Urinary bladder (tissue), 4 donors: ENCODE measurements around the gene MEIS2. TPM values are rescaled to one million over a fixed set of nuclear protein-coding genes. Genes with fewer than 3 reads are reported as not detected.
A peak's percentile ranks its signal among the peaks of the same experiment; 100 is the strongest.

ENCODE experiments used
- DNase-seq: peaks from one replicate; pipeline ENCODE4 v3.0.0-alpha.2; 2015; ENCODE audit errors: extremely low spot score
- H3K27ac ChIP-seq: one replicate; pipeline ENCODE4 v1.5.1; 2013; ENCODE audit warnings: low read depth, mild to moderate bottlenecking, moderate library complexity
- H3K36me3 ChIP-seq: one replicate; pipeline ENCODE4 v1.6.1; 2013; ENCODE audit warnings: mild to moderate bottlenecking, moderate library complexity; ENCODE audit not compliant: insufficient read depth
- H3K4me1 ChIP-seq: one replicate; pipeline ENCODE4 v1.6.1; 2013; ENCODE audit warnings: mild to moderate bottlenecking, moderate library complexity; ENCODE audit not compliant: insufficient read depth
- H3K4me3 ChIP-seq: one replicate; pipeline ENCODE4 v1.5.1; 2013; ENCODE audit warnings: low read depth, low read length
- WGBS: extraction: QIAGEN DNeasy Blood & Tissue Kit; methylation state at CpG from one replicate; pipeline ENCODE4 v1.1.7; 2013; 5-methylcytosine and 5-hydroxymethylcytosine counted together
- polyA plus RNA-seq: library from polyadenylated mRNA; stranded (reverse); fragments of 200-250 nt; gene quantifications from one replicate; pipeline ENCODE4 v1.2.3, GENCODE V29; 2013
- total RNA-seq: library from RNA; depleted of rRNA; stranded (reverse); fragments of >200 nt; gene quantifications from one replicate; pipeline ENCODE4 v1.2.3, GENCODE V29; 2014
- donor health status: healthy with polysubstance abuse.
- donor health status: healthy.

MEIS2 gene
- total RNA-seq (163 TPM), polyA plus RNA-seq (79.8 TPM)

DNA sequence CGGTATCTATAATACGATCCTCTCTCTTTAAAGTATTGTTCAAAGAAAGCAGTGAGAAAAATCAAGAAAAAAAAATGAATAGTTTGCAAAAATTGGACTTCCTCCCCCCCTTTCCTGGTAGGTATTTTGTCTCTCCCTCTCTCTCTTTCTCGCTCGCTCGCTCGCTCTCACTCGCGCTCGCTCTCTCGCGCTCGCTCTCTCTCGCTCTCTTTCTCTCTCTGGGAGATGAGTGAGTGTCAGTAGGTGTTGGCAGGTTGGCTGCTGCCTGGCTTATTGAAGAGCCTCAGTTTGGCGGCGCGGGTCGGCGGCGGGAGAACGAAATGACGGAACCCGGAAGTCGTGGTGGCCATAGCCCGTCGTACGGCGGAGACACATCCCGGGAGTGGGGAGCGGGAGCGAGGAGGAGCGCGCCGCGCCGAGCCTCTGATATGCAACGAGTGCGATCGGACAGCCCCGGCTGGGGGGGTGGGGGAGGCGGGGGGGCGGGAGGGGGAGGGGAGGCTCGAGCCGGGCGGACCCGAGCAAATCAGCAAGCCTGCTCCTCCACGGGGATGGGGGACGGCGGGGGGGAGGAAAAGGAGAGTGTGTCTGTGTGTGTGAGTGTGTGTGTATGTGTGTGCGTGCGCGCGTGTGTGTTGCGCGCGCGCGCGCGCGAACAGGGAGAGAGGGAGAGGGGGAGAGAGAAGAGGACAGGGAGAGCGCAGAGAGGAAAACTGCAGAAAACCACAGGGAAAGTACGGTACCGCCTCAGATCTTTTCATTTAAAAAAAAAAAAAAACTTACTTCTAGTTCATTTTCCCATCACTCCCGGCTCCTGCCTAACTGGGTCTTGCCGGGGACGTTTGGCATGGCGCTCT lies at the start of gene MEIS2:
Gene MEIS2, minus strand, starts transcription at position 441 of the 857 bp plus-strand sequence. CDS start 1,083 bp downstream, outside the sequence.
- H3K4me3 ChIP-seq: peak within 1 kb of the TSS; percentile 91
- WGBS: under 1% methylated on average over 65 of the region's 67 CpGs
- H3K4me1 ChIP-seq: no peaks in the 10 kb centered on the region
- peak; percentile 89 for DNase-seq
- no peaks in the 10 kb centered on the region for H3K36me3 ChIP-seq
- peak within 1 kb of the TSS; percentile 92 for H3K27ac ChIP-seq

DNA sequence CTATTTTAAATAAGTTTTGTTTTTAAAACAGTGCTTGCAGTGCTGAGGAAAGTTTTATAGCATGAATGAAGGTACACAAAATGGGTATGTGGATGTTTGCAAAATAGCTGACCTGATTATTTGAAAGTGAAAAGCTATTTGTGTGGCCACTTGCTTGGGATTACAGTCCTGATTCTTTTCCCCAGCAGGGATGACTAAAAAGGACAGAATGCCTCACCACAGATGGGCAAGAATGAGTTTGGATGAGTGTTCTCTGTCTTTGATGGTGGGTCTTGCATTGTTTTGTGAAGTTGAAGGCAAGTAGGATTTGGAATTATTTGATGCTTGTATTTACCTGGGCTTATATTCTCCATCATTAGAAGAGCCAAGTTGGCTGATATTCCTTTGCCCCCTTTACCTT lies 48.8 kb upstream of the MEIS2 start:
- H3K27ac ChIP-seq: no peak overlapping the region
- H3K4me1 ChIP-seq: no peaks in the 10 kb centered on the region
- H3K36me3 ChIP-seq: no peaks in the 10 kb centered on the region
- H3K4me3 ChIP-seq: no peak overlapping the region
- DNase-seq: no peak

DNA sequence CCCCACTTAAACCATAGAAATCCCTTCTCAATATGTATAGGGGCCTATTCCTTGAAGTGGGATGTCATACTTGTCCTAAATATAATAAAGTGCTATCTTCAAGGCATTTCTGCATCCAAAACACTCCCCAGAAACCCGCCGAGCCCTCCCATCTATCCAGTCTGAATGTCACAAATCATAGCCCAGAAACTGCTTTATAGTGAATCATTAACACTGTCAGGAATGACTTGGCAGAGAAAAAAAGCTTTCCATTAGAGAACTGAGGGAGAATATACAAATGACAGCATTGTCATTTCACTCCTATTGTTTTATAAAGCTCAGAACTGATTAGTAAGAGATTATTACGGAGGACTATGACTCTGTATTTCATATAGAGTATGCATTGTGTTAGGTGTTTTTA lies 48.4 kb upstream of the MEIS2 start:
- H3K4me3 ChIP-seq: no peak overlapping the region
- 73% methylated on average over 3 of the region's 3 CpGs for WGBS

DNA sequence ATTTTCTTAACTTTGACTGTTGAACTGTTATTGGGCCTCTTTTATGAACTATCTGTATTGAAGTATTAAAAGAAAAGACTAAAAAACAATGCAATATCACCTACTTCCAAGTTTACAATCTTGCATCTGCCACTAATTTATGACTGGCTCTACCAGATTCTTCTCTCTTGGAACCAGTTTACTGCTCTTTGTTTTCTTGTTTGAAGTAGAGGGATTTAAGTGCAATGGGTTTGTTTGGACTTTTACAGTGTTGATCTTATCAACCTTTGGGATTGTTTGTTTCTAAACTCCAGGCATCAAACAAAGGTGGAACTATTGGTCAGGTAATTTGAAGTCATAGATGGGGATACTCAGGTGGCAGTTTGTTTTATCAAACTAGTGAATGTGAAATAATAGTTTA lies 43.0 kb upstream of the MEIS2 start:
- Histone ChIP-seq H3K4me3 (no peak overlapping the region), H3K27ac (no peak overlapping the region), H3K36me3 (no peaks in the 10 kb centered on the region), H3K4me1 (no peaks in the 10 kb centered on the region)
- no peak for DNase-seq

More for the DNA sequence above, 48.4 kb upstream of the MEIS2 start:
- H3K4me1 ChIP-seq: no peaks in the 10 kb centered on the region
- H3K27ac ChIP-seq: no peak overlapping the region
- no peak for DNase-seq
- H3K36me3 ChIP-seq: no peaks in the 10 kb centered on the region

DNA sequence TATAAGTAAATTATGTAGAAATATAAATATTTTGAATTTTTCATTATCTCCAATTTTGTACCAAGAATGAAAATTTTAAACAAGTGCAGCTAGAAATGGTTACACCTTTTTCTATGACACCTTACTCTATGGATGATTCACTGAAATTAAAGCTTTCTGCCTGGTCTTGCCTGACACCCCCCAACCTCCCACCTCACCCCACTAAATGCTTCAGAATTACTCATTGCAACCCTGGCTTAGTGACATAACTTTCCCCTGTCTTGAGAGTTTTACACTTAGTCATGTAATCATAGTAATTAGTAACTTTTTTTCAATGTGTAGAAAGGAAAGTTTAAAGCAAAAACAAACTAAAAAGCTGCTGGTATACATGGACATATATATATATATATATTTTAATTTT lies 42.0 kb upstream of the MEIS2 start:
- no peak overlapping the region for H3K27ac ChIP-seq
- H3K4me1 ChIP-seq: no peaks in the 10 kb centered on the region
- no peak overlapping the region for H3K4me3 ChIP-seq
- H3K36me3 ChIP-seq: no peaks in the 10 kb centered on the region
- DNase-seq: no peak

DNA sequence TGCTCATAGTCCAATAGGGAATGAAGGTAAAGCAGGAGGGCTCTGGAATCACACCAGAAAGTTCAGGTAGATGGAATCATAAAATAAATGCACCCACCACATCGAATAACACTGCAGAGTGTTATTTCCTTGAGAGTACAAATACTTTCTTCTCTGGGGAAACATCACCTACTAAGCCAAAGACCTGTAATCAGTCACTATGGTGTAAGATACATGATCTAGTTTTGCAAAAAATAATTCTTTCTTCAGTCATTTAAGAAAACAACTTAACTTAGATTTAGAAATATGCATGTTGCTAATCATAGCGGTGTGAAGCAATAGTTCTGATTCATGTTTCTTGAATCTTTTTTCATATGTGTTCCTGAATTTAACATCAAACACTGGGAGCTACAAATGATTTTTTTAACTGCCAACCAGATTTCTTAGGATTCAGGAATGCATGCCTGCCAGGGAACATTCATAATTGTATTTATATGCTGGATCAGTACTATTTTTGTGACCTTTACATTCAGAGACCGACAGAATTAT lies 40.2 kb upstream of the MEIS2 start:
- no peak for DNase-seq
- H3K4me1 ChIP-seq: no peaks in the 10 kb centered on the region
- no peak overlapping the region for H3K4me3 ChIP-seq
- WGBS: 80% methylated on average over 3 of the region's 3 CpGs
- no peak overlapping the region for H3K27ac ChIP-seq
- H3K36me3 ChIP-seq: no peaks in the 10 kb centered on the region

DNA sequence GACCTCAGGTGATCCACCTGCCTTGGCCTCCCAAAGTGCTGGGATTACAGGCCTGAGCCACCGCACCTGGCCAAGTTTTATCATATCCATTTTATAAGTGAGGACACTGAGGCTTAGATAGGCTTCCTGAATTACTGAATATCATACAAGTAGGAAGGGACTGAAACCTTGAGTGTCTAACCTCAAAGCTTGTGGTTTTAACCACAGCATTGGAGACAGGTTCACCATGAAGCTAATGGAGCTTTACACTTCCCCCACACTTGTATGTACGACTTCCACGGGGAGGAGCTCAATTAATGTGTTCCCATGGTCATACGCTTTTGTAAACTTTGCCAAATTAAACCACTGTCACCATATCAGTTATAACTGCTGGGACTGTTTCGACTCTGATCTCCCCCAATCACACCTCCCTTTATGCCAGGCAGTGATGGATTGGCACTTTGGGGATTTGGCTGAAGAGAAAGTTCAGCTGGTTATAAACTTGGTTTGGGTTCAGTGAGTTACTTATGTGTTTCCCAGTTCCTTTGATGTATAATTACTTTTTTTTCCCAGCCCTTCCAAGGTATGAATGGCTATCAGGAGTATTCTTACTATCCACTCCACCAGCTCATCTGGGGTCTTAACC lies 38.4 kb upstream of the MEIS2 start:
- H3K27ac ChIP-seq: no peak overlapping the region
- no peaks in the 10 kb centered on the region for H3K36me3 ChIP-seq
- H3K4me3 ChIP-seq: no peak overlapping the region
- 73% methylated on average over 5 of the region's 5 CpGs for WGBS
- no peak for DNase-seq
- H3K4me1 ChIP-seq: no peaks in the 10 kb centered on the region

DNA sequence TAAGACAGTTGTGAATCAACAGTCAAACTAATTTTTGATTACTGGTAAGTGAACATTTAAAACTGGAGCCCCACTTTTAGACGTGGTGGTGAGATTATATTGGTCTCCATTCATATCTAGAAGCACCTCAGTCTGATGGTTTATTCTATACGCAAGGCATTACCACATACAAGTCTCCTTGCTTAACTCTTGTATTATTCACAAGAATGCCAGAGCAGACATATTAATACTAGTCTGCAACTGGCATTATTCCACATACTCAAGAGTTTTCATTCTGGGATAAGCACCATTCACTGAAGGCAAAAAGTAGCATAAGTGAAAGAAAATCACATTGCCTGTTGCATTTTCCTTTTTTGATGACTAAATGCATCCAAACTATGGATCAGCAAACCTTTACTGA lies 36.9 kb upstream of the MEIS2 start:
- H3K4me1 ChIP-seq: no peaks in the 10 kb centered on the region
- DNase-seq: no peak
- 63% methylated on average over 2 of the region's 2 CpGs for WGBS
- H3K36me3 ChIP-seq: no peaks in the 10 kb centered on the region
- no peak overlapping the region for H3K4me3 ChIP-seq
- H3K27ac ChIP-seq: no peak overlapping the region

DNA sequence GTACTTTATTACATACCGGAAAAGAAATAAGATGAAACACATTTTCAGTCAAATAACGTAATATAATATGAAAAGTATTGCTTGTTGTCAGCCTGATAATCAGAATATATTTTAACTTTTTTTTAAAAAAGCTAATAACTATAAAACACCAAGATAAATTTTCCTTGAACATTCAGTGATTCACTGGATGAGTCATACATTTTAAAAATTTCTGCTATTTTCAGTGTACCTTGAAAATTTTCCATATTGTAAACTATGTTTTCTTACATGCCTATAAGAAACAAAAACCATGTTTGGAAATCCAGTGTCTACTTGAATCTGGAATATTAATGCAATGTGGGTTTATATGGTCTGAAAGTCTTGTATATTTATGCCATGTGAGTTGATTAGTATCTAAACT lies 36.3 kb upstream of the MEIS2 start:
- Histone ChIP-seq H3K4me3 (no peak overlapping the region), H3K4me1 (no peaks in the 10 kb centered on the region), H3K36me3 (no peaks in the 10 kb centered on the region), H3K27ac (no peak overlapping the region)
- no peak for DNase-seq
- 87% methylated on average over 2 of the region's 2 CpGs for WGBS

DNA sequence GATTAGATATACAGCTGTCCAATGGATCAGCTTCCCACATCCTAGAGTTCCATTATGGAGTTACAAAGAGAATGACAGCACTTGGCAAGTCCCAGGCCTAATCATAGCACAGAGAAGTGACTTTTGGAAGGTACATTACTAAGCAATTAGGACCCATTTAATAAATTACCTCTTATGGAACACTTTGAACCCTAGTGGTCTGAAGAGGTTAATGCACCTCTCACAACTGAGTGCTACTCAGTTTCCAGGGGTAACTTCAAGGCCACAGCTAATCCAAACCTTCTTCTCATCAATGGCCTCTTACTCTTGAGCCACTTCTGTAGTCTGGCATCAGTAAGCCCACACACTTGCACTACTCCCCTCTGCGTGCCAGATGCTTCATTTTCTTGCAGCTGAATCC lies 34.9 kb upstream of the MEIS2 start:
- H3K4me3 ChIP-seq: no peak overlapping the region
- DNase-seq: no peak
- H3K4me1 ChIP-seq: no peaks in the 10 kb centered on the region
- no peaks in the 10 kb centered on the region for H3K36me3 ChIP-seq
- H3K27ac ChIP-seq: no peak overlapping the region
- 79% methylated on average over 1 of the region's 1 CpG for WGBS

DNA sequence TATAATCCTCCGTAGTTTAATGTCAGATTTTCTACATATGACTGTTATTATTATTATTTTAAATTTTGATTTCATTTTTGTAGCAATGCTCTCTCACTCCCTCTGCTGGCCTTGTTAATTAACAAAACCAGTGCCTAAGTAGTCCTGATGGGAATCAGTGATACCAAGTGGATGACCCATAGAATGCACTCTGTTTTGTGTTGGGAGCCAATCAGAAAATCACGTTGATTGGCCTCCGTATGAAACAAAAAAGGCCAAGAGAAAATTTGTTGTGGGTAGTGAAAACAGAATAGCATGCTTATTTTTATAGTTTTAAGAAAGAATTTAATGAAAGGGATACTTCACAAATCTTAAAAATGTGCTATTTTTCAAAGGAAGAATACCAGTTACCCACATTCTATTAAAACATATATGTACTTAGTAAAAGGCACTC lies 34.4 kb upstream of the MEIS2 start:
- Histone ChIP-seq H3K36me3 (no peaks in the 10 kb centered on the region), H3K4me3 (no peak overlapping the region), H3K27ac (no peak overlapping the region), H3K4me1 (no peaks in the 10 kb centered on the region)
- WGBS: 39% methylated on average over 3 of the region's 3 CpGs
- DNase-seq: no peak

DNA sequence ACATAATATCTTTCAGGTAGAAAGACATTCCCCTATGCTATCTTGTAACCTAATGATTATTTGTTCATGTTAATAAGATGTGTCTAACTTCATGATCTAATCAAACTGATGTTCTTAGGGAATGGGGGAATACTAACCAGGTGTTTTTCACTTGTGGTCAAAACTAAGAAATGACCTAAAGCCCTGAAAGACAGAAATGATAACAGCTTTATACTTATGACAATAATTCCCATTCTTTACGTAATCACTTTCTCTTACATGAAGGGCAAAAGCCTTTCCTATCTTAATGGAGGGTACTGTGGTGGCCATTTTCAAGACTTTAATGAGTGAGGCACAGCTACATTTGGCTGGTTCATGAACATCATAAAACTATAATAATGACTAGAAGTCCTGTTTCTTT lies 33.9 kb upstream of the MEIS2 start:
- Histone ChIP-seq H3K36me3 (no peaks in the 10 kb centered on the region), H3K4me3 (no peak overlapping the region), H3K4me1 (no peaks in the 10 kb centered on the region), H3K27ac (no peak overlapping the region)
- no peak for DNase-seq
- 74% methylated on average over 1 of the region's 1 CpG for WGBS

DNA sequence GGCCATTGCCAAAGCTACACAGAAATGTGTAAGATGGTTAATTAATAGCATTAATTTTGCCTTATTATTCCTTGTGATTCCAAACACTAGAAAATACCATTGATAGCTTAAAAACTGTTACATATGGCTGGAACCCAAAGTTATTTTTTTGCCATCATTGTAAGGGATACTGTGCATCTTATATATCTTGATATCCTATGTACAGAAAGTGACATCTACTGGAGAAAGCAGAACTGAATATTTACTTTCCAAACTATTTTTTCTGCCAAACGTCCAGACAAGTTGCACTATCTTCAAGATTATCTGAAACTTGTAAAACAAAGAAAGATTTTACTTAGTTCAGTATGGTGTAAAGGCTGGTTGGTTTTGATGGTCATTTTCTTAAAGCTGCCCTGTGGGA lies 33.3 kb upstream of the MEIS2 start:
- Histone ChIP-seq H3K27ac (no peak overlapping the region), H3K36me3 (no peaks in the 10 kb centered on the region), H3K4me1 (no peaks in the 10 kb centered on the region), H3K4me3 (no peak overlapping the region)
- DNase-seq: no peak
- WGBS: 0% methylated on average over 1 of the region's 1 CpG

DNA sequence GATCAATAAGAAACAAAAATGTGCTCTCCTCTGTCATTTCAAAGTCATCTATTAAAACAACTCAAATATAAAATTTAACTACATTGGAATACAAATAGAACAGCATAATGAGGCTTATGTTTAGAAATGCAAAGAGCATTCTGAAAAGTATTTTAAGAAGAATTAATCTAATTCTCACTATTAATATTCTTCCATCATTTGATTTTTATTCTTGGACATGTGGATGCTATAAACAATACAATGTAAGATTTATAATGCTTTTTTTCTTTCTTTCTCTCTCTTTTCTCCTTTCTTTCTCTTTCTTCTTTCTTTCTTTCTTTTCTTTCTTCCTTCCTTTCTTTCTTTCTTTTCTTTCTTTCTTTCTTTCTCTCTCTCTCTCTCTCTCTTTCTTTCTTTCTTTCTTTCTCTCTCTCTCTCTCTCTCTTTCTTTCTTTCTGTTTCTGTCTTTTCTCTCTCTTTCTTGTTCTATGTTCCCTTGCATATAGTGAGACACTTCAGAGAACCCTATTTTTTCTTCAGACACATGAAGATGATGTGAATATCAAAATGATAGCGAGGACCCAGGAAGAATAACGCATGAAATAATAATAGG lies 32.6 kb upstream of the MEIS2 start:
- no peak for DNase-seq
- WGBS: 96% methylated on average over 2 of the region's 2 CpGs

More for the DNA sequence above, 32.6 kb upstream of the MEIS2 start:
- Histone ChIP-seq H3K4me1 (no peaks in the 10 kb centered on the region), H3K4me3 (no peak overlapping the region), H3K36me3 (no peaks in the 10 kb centered on the region), H3K27ac (no peak overlapping the region)
